Measurements from ENCODE around the gene RPL13. TPM values are rescaled to one million over a fixed set of nuclear protein-coding genes. Genes with fewer than 3 reads are reported as not detected.

The RPL13 gene
- total and polyA plus RNA-seq, 4 donors = 699 to 2,663 (median 1,571) TPM

DNA sequence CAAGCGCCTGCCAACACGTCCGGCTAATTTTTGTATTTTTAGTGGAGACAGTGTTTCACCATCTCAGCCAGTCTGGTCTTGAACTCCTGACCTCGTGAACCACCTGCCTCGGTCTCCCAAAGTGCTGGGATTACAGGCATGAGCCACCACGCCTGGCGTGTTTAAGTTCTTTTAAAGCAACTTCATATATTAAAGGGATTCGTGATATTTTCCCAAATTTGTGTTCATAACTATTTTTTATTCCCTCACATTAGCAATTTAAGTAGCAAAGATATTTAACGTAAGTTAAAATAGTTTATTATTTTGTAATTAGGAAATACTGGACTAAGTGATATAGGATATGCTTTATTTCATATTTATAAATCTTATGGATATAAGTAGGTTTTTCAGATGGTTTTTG, 48.0 kb upstream of the RPL13 start:
- no peak overlapping the region for H3K4me3 ChIP-seq (ENCODE audit: low read depth in 1 of 3, low read length in 3 of 3)
- TF ChIP-seq TAF1 (conservative IDR thresholded peaks at IDR 0.05) (no peak), NR2F2 (IDR thresholded peaks at IDR 0.05) (no peak), JUND (IDR thresholded peaks at IDR 0.05) (no peak), EGR1 (IDR thresholded peaks at IDR 0.05; ENCODE audit: low read depth in 2 of 2) (no peak), HNF4G (IDR thresholded peaks at IDR 0.05) (no peak), YY1 (IDR thresholded peaks at IDR 0.05) (no peak), RAD21 (IDR thresholded peaks at IDR 0.05) (no peak), ATF3 (IDR thresholded peaks at IDR 0.05) (no peak), FOXA1 (IDR thresholded peaks at IDR 0.05) (no peak), ZBTB33 (IDR thresholded peaks at IDR 0.05) (no peak), SP1 (IDR thresholded peaks at IDR 0.05) (no peak), GABPA (IDR thresholded peaks at IDR 0.05 in 1 of 2, conservative IDR thresholded peaks at IDR 0.05 in 1 of 2) (no peak), HNF4A (conservative IDR thresholded peaks at IDR 0.05) (no peak), FOXA2 (IDR thresholded peaks at IDR 0.05) (no peak), REST (IDR thresholded peaks at IDR 0.05) (no peak), MAX (IDR thresholded peaks at IDR 0.05) (no peak), RXRA (IDR thresholded peaks at IDR 0.05) (no peak)
- TF ChIP-seq, protein P1, sequence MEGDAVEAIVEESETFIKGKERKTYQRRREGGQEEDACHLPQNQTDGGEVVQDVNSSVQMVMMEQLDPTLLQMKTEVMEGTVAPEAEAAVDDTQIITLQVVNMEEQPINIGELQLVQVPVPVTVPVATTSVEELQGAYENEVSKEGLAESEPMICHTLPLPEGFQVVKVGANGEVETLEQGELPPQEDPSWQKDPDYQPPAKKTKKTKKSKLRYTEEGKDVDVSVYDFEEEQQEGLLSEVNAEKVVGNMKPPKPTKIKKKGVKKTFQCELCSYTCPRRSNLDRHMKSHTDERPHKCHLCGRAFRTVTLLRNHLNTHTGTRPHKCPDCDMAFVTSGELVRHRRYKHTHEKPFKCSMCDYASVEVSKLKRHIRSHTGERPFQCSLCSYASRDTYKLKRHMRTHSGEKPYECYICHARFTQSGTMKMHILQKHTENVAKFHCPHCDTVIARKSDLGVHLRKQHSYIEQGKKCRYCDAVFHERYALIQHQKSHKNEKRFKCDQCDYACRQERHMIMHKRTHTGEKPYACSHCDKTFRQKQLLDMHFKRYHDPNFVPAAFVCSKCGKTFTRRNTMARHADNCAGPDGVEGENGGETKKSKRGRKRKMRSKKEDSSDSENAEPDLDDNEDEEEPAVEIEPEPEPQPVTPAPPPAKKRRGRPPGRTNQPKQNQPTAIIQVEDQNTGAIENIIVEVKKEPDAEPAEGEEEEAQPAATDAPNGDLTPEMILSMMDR (IDR thresholded peaks at IDR 0.05; ENCODE audit: low read depth, low read length, missing input control) = no peak
- WGBS = 95% methylated on average over 9 of the region's 9 CpGs
- no peak overlapping the region for H3K9ac ChIP-seq (ENCODE audit: low read depth in 1 of 2, low read length in 2 of 2)
- H3K9me3 ChIP-seq (ENCODE audit: control insufficient read depth in 4 of 4, low read length in 3 of 4) = no peaks in the 10 kb centered on the region
- H3K36me3 ChIP-seq (ENCODE audit: control insufficient read depth in 4 of 4, insufficient read depth in 3 of 4, low read depth in 1 of 4, low read length in 3 of 4) = peaks cover 7 to 39% (median 30%) of the 10 kb centered on the region in 4 donors
- H3K4me1 ChIP-seq (ENCODE audit: control insufficient read depth in 4 of 4, insufficient read depth in 4 of 4, low read length in 3 of 4) = peaks cover under 1 to 17% (median 9%) of the 10 kb centered on the region in 4 donors
- no peaks in the 10 kb centered on the region for H3K27me3 ChIP-seq (ENCODE audit: control insufficient read depth in 4 of 4, insufficient read depth in 4 of 4, low read length in 3 of 4)
- H3K27ac ChIP-seq (ENCODE audit: low read depth in 1 of 2, low read length in 2 of 2) = no peak overlapping the region
- DNase-seq (ENCODE audit: low spot score) = no peak
